Dedifferentiated amniotic fluid mesenchymal stem cell (primary cell): Measurements from ENCODE around the gene FREY1.

ENCODE experiments used
- DNase-seq: peaks from one replicate; pipeline ENCODE4 v3.0.0-alpha.2; 2016; ENCODE audit errors: extremely low spot score

FREY1 gene

GRCh38 chr11:45928535-45929215 lies 21.6 kb upstream of the FREY1 start:
- DNase-seq = no peak

- no peak for DNase-seq
Observed at GRCh38 chr11:45927684-45928413, 20.8 kb upstream of the FREY1 start.

- no peak for DNase-seq
Observed at GRCh38 chr11:45927332-45927683, 20.2 kb upstream of the FREY1 start.

DNA sequence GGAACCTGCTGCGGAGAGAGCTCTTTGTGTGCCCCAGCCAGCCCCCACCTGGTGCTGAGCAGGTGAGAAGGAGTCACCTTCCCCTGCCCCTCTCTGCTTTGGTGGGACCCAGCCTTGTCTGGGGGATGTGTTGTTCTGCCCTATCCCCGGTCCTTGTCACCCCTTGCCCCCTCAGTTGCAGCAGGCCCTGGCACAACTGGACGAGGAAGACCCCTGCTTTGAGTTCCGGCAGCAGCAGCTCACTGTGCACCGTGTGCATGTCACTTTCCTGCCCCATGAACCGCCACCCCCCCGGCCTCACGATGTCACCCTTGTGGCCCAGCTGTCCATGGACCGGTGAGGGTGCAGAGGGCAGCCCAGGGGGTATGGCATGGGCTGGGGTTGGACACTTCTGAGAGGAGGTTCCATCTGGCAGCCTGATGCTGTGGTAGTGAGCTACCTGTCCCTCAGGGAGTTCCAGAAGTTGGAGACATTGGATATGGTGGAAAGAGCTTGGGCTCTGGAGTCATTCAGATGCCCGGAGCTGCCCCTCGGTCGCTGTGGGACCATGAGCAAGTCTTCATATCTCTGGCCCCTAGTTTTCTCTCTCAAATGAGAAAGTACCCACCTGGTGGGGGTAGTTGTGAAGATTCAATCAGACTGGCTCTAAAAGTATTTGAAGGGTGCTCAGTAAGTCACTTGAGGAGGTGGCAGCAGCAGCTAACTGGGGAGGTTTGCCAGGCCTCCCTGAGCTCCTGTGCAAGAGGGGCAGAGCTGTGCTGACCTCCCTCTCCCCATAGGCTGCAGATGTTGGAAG lies 19.7 kb upstream of the FREY1 start:
- DNase-seq = no peak

DNA sequence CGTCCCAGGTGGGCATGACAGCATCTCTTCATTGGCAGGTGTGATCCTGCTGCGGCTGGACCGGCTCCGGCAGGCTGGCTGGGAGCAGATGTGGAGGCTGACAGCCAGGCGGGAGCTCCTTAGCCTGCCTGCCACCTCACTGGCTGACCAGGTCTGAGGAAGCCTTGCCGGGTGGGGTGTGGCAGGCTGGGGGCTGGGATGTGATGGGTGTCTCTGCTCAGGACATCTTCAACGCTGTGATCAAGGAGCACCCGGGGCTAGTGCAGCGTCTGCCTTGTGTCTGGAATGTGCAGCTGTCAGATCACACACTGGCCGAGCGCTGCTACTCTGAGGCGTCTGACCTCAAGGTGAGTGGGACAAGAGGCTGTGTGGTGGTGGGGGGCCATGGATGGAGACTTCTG lies 18.9 kb upstream of the FREY1 start:
- DNase-seq = no peak

DNA sequence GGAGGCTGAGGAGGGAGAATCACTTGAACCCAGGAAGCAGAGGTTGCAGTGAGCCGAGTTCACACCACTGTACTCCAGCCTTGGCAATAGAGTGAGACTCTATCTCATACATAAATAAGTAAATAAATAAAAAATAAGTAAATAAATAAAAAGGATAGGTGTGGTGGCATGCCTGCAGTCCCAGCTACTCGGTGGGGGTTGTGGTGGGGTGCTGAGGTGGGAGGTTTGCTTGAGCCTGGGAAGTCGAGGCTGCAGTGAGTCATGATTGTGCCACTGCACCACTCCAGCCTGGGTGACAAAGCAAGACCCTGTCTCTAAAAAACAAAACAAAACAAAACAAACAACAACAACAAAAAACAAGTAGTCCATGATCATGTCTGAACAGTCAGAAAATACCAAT lies 18.5 kb upstream of the FREY1 start:
- no peak for DNase-seq

DNA sequence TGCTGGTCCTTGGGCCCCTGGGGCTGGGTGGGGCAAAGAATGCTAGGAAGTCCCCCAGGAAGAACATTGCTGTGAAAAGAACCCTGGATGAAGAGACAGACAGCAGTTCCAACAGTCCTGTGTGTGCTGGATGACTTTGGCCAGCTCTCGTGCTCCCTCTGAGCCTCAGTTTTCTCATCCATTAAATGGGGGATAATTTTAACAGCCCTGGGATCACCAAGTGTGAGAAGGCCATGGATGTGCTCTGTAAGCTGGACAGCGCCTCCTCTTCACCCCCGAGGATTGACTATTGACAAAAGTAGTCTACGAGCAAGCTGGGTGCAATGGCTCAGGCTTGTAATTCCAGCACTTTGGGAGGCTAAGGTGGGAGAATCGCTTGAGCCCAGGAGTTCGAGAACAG lies 17.9 kb upstream of the FREY1 start:
- DNase-seq = no peak

DNA sequence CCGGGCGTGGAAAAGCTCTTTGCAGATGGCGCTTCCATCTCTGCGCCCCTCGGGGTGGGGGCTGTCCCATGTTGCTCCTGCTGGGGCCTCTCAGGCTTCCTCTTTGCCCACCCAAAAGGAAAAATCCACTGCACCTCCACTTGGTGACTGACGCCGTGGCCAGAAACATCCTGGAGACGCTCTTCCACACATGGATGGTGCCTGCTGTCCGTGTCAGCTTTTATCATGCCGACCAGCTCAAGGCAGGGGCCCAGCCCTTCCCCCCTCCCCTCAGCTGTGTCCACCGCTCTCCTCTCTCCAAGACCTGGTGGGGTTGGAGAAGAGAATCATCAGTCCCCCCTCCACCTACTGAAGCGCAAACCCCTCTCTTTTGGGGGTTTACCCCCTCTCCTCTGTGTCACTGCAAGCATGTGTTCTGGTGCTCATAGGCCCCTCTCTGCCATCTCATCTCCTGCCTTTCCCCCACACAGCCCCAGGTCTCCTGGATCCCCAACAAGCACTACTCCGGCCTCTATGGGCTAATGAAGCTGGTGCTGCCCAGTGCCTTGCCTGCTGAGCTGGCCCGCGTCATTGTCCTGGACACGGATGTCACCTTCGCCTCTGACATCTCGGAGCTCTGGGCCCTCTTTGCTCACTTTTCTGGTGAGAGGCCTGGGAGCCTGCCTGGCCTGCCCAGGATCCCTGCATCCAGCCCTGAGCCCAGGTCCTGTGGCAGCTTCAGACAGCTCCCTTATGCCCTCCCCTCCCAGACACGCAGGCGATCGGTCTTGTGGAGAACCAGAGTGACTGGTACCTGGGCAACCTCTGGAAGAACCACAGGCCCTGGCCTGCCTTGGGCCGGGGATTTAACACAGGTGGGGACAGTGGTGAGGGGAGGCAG lies 17.2 kb upstream of the FREY1 start:
- DNase-seq = no peak

GRCh38 chr11:45922425-45923082 lies 15.5 kb upstream of the FREY1 start, which contains the start of gene LARGE2:
LARGE2 (plus strand) TSS chr11:45922656; CDS start chr11:45922883, 227 bp downstream.
- DNase-seq = no peak

DNA sequence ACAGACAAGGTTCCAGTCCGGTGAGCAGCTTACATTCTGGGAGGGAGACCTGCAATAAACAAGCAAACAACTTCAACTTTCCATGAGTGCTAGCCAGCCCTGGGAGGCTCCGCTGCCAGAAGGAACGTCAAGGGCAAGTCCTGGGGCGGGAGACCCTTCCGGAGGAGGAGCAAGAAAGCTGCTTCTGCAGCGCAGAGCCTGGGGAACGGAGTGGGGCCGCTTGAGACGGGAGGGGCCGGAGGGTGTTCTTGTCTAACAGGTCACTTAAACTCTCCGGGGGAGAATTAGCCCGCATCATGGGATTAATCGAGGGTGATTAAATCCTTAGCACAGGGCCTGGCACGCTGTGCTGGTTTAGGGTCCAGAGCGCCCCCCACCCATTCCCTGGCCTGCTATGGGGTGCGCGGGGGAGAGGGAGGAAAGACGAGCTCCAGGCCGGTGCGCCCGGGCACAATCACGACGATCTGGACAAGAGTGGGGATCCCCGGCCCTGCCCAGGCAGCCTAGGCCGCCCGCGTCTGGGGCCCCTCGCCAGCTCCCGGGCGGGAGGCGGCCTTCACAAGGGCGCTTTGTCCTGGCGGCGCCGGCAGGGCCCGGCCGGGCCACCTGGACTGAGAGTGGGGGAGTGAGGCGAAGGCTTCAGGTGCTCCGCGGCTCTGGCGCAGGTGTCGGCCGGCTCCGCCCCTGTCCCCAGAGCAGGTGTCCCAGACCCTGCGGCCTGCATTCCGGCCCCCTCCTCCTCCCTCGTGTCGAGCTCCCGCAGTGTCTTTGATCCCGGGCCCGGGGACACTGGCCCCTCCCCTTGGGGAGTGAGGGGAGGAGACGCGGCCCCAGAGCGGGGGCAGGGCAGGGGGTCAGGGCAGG lies 14.7 kb upstream of the FREY1 start:
- DNase-seq = no peak

DNA sequence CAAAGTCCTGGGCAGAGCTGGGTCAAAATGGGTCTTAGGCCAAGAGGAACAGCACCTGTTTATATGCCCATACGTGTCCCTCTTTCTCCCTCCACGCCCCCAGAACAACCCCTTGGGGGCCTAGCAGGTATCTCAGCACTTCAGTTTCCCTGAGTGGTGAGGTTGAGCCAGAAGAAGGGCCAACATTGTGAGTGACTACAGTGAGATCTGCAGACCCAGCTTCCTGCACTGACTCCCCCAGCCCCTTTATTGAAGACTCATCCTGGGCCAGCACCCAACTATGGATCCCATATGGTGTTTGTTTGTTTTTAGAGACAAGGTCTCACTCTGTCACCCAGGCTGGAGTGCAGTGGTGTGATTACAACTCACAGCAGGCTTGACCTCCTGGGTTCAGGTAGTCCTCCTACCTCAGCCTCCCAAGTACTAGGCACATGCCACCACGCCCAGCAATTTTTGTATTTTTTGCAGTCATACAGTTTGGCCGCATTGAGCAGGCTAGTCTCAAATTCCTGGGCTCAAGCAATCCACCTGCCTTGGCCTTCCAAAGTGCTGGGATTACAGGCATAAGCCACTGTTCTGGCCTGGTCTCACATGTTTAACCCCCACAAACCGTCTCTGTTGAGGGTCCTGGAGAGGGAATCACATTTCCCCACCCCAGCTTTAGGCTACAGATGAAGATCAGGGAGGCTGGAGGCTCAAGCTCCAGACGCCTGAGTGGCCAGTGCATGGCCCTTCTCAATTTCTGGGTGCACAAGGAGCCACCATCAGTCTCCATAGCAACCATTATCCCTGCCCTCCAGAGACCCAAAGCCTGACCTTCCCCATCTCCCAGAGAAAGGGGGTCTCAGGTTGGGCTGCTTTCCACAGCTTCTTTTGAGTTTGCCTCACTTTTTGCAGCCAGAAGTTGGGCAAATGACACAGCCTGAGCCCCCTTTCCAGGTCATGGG lies 13.7 kb upstream of the FREY1 start:
- no peak for DNase-seq

DNA sequence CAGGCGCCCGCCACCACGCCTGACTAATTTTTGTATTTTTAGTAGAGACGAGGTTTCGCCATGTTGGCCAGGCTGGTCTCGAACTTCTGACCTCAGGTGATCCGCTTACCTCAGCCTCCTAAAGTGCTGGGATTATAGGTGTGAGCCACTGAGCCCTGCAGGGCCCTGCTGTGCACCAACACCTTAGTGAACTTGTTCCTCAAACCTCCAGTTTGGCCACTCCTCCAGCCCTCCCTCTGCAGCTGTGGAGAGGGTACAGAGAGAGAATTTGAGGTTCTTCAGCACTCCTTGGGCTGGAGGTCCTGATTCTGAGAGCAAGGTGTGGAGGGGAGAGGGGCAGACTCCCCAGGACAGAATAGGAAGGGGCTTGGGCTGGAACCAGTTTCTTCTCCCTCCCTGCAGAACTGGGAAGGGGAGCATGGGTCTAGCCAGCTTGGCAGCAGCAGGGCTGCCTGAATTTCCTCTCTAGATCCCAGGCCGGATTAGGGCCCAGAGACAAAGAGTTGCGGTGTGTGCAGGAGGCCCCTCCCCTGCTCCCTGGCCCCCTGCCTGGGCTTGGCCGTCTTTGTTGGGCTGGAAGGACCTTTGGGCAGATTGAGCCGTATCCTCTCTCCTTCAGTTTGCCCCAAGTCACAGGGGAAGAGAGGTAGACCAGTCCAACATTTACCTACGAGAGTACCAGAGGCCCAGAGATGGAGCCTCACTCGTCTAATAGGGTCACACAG lies 12.9 kb upstream of the FREY1 start:
- DNase-seq = no peak

GRCh38 chr11:45918962-45919675 lies 12.0 kb upstream of the FREY1 start:
- DNase-seq = no peak

- DNase-seq = peak; percentile 70
Observed at GRCh38 chr11:45918331-45918941, 11.4 kb upstream of the FREY1 start.

DNA sequence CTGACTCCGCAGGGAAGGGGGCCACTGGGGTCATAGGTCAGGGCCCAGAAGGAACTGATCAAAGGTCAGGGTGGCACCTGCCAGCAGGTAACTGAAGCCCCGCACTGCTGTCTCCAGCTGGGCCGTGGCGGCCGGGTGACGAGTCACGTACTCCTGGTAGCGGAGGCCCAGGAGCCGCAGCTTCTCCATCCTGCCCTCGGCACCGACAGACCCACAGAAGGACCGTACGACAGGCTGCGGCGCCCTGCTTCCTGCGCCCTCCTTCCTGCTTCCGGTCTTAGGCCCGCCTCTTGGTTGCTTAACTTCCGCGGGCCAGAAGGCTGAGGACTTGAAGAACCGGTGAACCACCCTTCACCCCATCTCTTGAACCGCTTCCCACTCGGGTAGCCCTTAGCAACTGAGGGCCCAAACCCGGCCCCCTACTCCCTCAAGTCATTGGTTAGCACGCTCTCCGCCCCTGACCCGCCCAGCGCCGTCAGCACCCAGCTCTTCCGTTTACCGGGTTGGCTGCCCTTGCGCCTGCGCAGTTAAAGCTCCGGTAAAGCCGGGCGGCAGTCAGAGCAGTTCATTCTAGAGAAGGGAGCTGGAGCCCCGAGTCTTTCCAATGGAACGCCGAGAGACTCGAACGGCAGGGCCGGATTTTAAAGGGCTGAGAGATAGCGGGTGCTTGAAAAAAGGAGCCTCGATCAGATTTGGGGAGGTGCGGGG lies 10.7 kb upstream of the FREY1 start, which contains the start of gene PEX16:
TSS of gene PEX16 (minus strand) at position 255 of the 708 bp plus-strand sequence. CDS start at position 189, 66 bp downstream.
- DNase-seq = peak; percentile 100

- DNase-seq = no peak
Observed at GRCh38 chr11:45917286-45917622, 10.2 kb upstream of the FREY1 start.

DNA sequence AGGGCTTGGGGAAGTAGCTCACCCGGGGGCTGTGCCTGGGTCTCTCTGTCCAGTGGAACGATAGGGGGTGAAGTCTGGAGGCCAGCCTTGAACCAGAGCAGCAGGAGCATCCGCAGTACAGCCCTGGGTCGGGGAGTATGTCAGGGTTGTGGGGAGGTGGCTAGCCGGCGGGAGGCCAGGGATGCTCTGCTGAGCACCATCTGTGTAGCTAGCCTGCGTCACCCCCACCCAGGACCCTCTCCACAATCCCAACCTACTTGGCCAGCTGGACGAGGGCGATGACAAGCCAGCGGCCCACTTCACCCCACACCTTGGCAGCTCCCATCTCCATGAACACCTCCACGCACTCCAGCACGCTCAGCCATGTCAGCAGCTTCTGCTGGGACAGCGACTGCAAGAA lies 8.4 kb upstream of the FREY1 start:
- no peak for DNase-seq
